GM18909 (cell line): ENCODE data around the gene CCDC51.

Experiments used
- ATAC-seq: cut with Tn5 transposase; IDR thresholded peaks from one replicate; pipeline ENCODE4 v1.9.1; 2021; ENCODE audit warnings: mild to moderate bottlenecking; ENCODE audit not compliant: unreplicated experiment, poor library complexity

The CCDC51 gene

DNA sequence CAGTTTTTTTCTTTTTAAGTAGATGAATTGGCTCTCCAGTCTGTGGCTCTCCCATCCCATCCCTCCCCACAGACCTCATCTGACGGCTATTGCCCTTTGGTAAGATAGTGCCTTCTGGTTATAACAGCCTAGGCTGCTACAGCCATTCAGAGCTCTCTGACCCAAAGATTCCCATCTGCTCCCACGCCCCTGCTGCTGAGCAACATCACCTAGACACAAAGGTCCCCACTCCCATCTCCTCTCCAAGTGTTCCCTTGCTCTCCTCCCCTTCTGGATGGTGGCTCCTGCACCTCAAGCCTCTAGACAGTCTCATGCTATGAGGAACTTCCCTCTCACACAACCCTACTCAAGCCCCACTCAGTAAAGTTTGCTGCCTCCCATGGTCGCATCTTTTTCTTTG, 44.2 kb downstream of the CCDC51 start:
- no peak for ATAC-seq

DNA sequence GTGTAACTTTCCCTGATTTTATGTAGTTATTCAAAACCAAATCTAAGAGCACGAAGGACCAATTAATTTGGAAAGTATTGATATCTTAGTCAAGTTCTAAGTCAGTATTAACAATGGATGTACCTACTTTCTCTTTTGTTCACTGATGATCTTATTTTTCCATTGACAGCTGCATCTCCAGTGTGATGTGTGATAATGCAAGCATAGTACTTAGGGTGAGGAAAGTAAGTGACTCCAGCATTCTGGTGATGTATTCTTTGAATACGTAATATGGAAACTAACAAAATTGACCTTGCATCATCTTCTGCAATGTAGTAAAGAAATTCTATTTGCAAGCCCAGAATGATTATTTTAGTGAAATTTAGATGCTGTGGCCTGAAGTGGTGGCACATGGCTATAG, 45.5 kb downstream of the CCDC51 start:
- ATAC-seq: no peak

GRCh38 chr3:48388966-48389365, 51.0 kb downstream of the CCDC51 start:
- ATAC-seq: no peak

DNA sequence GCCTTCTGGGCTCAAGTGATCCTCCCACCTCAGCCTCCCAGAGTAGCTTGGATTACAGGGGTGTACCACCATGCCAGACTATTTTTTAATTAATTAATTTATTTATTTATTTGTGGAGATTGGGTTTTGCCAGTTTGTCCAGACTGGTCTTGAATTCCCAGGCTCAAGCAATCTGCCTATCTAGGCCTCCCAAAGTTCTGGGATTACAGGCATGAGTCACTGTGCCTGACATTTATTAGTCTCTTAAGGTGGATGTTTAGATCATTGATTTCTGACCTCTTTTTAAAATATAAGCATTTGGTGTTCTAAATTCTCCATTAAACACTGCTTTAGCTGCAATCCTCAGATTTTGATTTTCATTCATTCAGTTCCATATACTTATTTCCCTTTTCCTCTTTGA, 52.3 kb downstream of the CCDC51 start:
- ATAC-seq: no peak
